Omental fat pad (tissue), 4 donors: Measurements from ENCODE around the gene ANTXR1. TPM values are rescaled to one million over a fixed set of nuclear protein-coding genes. Genes with fewer than 3 reads are reported as not detected.

Experiments
- ATAC-seq: fragments of 150-250 bp; one replicate; pipeline ENCODE4 v1.9.1; 2016; ENCODE audit warnings: mild to moderate bottlenecking, moderate library complexity; ENCODE audit not compliant: low FRiP score
- DNase-seq: peaks from one replicate; pipeline ENCODE4 v3.0.0-alpha.2; 2019; ENCODE audit warnings: low spot score
- CTCF ChIP-seq, 3 donors: fragments of 450-650 bp; IDR thresholded peaks; one replicate each; pipeline ENCODE4 v1.5.1; 2016 to 2017; ENCODE audit warnings: antibody characterized with exemption in 3 of 3, mild to moderate bottlenecking in 3 of 3, moderate library complexity in 2 of 3
- total RNA-seq, 4 donors: library from RNA; depleted of rRNA; stranded (reverse); fragments of >200 nt; gene quantifications; one replicate each; pipeline ENCODE4 v1.1.0, GENCODE V29; 2016

Gene ANTXR1
- total RNA-seq, 4 donors from 2014 or later: 27.7 to 49.1 (median 37.1) TPM

GRCh38 chr2:69145204-69145603, 132.2 kb downstream of the ANTXR1 start:
- no peak for TF ChIP-seq CTCF (IDR thresholded peaks at IDR 0.05)
- no peak for ATAC-seq
- DNase-seq: no peak

- no peak for TF ChIP-seq CTCF (IDR thresholded peaks at IDR 0.05)
- DNase-seq: no peak
- no peak for ATAC-seq
These were observed 135.0 kb downstream of the ANTXR1 start for GRCh38 chr2:69147841-69148533.

- no peak for TF ChIP-seq CTCF (IDR thresholded peaks at IDR 0.05)
- DNase-seq (no peak), ATAC-seq (peak; percentile 78)
These were observed 136.7 kb downstream of the ANTXR1 start for GRCh38 chr2:69149631-69150215.

- DNase-seq: no peak
- TF ChIP-seq CTCF (IDR thresholded peaks at IDR 0.05): no peak
These were observed 139.0 kb downstream of the ANTXR1 start for GRCh38 chr2:69151931-69152330.

GRCh38 chr2:69152847-69153583, 140.0 kb downstream of the ANTXR1 start:
- TF ChIP-seq CTCF (IDR thresholded peaks at IDR 0.05): no peak
- DNase-seq (no peak), ATAC-seq (no peak)

More at GRCh38 chr2:69151931-69152330, 139.0 kb downstream of the ANTXR1 start:
- no peak for ATAC-seq

GRCh38 chr2:69154106-69154505, 141.1 kb downstream of the ANTXR1 start:
- no peak for ATAC-seq
- no peak for DNase-seq
- TF ChIP-seq CTCF (IDR thresholded peaks at IDR 0.05): no peak
